GM10266 (cell line): ENCODE measurements around the gene RRP1.

Experiments
- DNase-seq: peaks from one replicate; pipeline ENCODE4 v3.0.0; 2012; ENCODE audit errors: extremely low spot score
- CTCF ChIP-seq: IDR thresholded peaks from 2 replicates; pipeline ENCODE4 v1.5.1; 2012; ENCODE audit warnings: mild to moderate bottlenecking, low read depth; ENCODE audit not compliant: control insufficient read depth, insufficient read depth; ENCODE audit errors: missing control alignments

RRP1 gene

GRCh38 chr21:43814215-43815106 lies 25.1 kb downstream of the RRP1 start:
- TF ChIP-seq CTCF: no peak
- DNase-seq: no peak

GRCh38 chr21:43815107-43815613 lies 25.8 kb downstream of the RRP1 start:
- TF ChIP-seq CTCF: no peak
- no peak for DNase-seq

GRCh38 chr21:43815991-43816390 lies 26.6 kb downstream of the RRP1 start:
- no peak for DNase-seq
- TF ChIP-seq CTCF: no peak

- DNase-seq: no peak
- peak; percentile 4 for TF ChIP-seq CTCF
Observed at GRCh38 chr21:43816611-43817071, 27.3 kb downstream of the RRP1 start.

GRCh38 chr21:43817157-43818086 lies 28.0 kb downstream of the RRP1 start:
- DNase-seq: no peak
- TF ChIP-seq CTCF: no peak

- no peak for TF ChIP-seq CTCF
- no peak for DNase-seq
Observed at GRCh38 chr21:43818685-43819084, 29.3 kb downstream of the RRP1 start.
